ENCODE measurements around the gene RRP12. TPM values are rescaled to one million over a fixed set of nuclear protein-coding genes. Genes with fewer than 3 reads are reported as not detected.

RRP12 gene
- total and polyA plus RNA-seq, 5 donors: 10.8 to 21.2 (median 16.7) TPM

- Histone ChIP-seq H3K9me3 (ENCODE audit: control insufficient read depth, low read length) (no peaks in the 10 kb centered on the region), H3K4me3 (ENCODE audit: low read length) (no peak overlapping the region), H3K27ac (ENCODE audit: low read length) (no peak overlapping the region), H3K27me3 (ENCODE audit: control insufficient read depth, insufficient read depth) (no peaks in the 10 kb centered on the region), H3K4me1 (ENCODE audit: control insufficient read depth, insufficient read depth, low read length) (no peaks in the 10 kb centered on the region)
- DNase-seq (no peak), ATAC-seq (no peak)
- 90% methylated on average over 11 of the region's 11 CpGs for WGBS
- intact Hi-C loops (cut with DNase I): no loop called here
Measured at GRCh38 chr10:97366572-97366971, 34.6 kb downstream of the RRP12 start.

DNA sequence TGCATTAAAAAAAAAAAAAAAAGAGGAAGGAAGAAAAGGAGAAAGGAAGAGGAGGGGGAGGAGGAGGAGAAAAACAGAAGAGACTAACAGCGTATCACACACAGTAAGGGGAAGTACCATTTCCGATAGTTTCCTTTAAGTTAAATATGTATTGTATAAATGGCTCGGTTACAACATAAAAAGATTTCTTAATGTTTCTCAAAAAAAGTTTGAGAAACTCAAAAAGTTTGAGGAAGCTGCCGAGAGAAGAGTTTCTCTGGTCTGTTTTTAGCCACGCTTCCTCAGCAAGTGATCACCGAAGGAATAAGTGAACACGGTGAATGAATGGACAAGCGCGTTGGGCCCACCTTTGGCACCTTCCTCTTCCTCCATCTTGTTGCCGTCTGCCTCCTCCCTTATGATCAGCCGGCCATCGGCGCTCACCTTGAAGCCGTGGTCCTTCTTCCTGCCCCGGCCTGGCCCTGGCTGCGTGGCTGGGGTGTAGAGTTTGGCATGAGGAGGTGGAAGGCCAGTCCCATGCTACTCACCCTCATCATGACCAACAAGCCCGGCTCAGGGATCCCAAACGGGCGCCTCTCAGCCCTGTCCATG is 35.3 kb downstream of the RRP12 start:
- H3K4me3 ChIP-seq (ENCODE audit: low read length): no peak overlapping the region
- ATAC-seq (peak; percentile 6 to 26), DNase-seq (no peak)
- whole genome bisulfite sequencing: 77% methylated on average over 19 of the region's 19 CpGs
- no peaks in the 10 kb centered on the region for H3K4me1 ChIP-seq (ENCODE audit: control insufficient read depth, insufficient read depth, low read length)
- no peaks in the 10 kb centered on the region for H3K9me3 ChIP-seq (ENCODE audit: control insufficient read depth, low read length)
- intact Hi-C loops (cut with DNase I): no loop called here
- H3K27ac ChIP-seq (ENCODE audit: low read length): no peak overlapping the region
- no peaks in the 10 kb centered on the region for H3K27me3 ChIP-seq (ENCODE audit: control insufficient read depth, insufficient read depth)

- intact Hi-C loops (cut with DNase I): no loop called here
- no peak overlapping the region for H3K27ac ChIP-seq (ENCODE audit: low read length)
- H3K4me1 ChIP-seq (ENCODE audit: control insufficient read depth, insufficient read depth, low read length): no peaks in the 10 kb centered on the region
- H3K4me3 ChIP-seq (ENCODE audit: low read length): no peak overlapping the region
- no peak for DNase-seq
- H3K27me3 ChIP-seq (ENCODE audit: control insufficient read depth, insufficient read depth): no peaks in the 10 kb centered on the region
- H3K9me3 ChIP-seq (ENCODE audit: control insufficient read depth, low read length): no peaks in the 10 kb centered on the region
- ATAC-seq: no peak
- WGBS: 93% methylated on average over 4 of the region's 4 CpGs
Measured at GRCh38 chr10:97363071-97363470, 38.1 kb downstream of the RRP12 start.

- ATAC-seq (no peak), DNase-seq (no peak)
- WGBS: 84% methylated on average over 11 of the region's 11 CpGs
- no peak overlapping the region for H3K4me3 ChIP-seq (ENCODE audit: low read length)
- H3K27me3 ChIP-seq (ENCODE audit: control insufficient read depth, insufficient read depth): no peaks in the 10 kb centered on the region
- no peaks in the 10 kb centered on the region for H3K9me3 ChIP-seq (ENCODE audit: control insufficient read depth, low read length)
- no peak overlapping the region for H3K27ac ChIP-seq (ENCODE audit: low read length)
- intact Hi-C loops (cut with DNase I): no loop called here
- no peaks in the 10 kb centered on the region for H3K4me1 ChIP-seq (ENCODE audit: control insufficient read depth, insufficient read depth, low read length)
Measured at GRCh38 chr10:97362310-97363033, 38.7 kb downstream of the RRP12 start.

GRCh38 chr10:97361537-97361901 is 39.6 kb downstream of the RRP12 start:
- peak in 1 of 3 donors; percentile 66 for DNase-seq
- 66% methylated on average over 11 of the region's 11 CpGs for WGBS
- no peak for ATAC-seq

DNA sequence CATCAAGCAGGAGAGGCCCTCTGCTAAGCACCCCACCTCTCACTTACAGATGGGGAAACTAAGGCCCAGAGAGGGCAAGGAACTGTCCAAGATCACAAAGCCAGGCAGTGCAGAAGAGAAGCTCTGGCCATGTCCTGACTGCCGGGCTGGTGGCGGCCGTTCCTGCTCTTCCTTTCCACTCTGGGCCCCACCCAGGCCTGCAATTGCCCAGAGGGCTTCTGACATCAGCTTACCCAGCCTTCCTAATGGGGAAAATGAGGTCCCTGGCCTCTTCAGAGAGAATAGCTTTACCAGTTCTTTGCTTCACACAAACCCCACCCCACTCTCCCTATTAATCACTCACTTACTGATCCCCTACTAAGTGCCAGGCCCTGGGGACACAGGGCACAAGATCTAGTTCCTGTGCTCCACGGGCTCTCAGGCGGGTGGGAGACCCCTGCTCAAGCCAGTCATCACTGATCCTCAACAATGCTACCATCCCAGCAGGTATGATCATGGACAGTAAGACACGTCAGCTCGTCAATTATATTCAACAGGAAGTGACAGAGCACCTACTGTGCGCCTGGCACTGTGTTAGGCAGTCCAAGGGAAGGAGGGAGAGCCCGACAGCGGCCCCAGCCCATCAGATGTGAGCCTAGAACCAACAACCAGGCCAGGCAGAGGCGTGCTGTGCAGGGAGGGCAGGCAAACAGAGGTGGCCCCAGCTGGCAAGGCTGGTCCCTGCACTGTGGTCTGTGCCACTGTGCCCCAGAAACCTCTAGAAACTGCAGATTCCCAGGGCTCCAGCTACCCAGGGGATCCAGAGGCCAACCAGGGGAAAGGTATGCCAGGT is 40.2 kb downstream of the RRP12 start:
- no peaks in the 10 kb centered on the region for H3K4me1 ChIP-seq (ENCODE audit: control insufficient read depth, insufficient read depth, low read length)
- no peak overlapping the region for H3K27ac ChIP-seq (ENCODE audit: low read length)
- ATAC-seq (no peak), DNase-seq (no peak)
- no peaks in the 10 kb centered on the region for H3K27me3 ChIP-seq (ENCODE audit: control insufficient read depth, insufficient read depth)
- H3K4me3 ChIP-seq (ENCODE audit: low read length): no peak overlapping the region
- H3K9me3 ChIP-seq (ENCODE audit: control insufficient read depth, low read length): no peaks in the 10 kb centered on the region
- intact Hi-C loops (cut with DNase I): no loop called here
- 85% methylated on average over 11 of the region's 11 CpGs for WGBS

More at GRCh38 chr10:97361537-97361901, 39.6 kb downstream of the RRP12 start:
- Histone ChIP-seq H3K27ac (ENCODE audit: low read length) (no peak overlapping the region), H3K4me3 (ENCODE audit: low read length) (no peak overlapping the region), H3K27me3 (ENCODE audit: control insufficient read depth, insufficient read depth) (no peaks in the 10 kb centered on the region), H3K4me1 (ENCODE audit: control insufficient read depth, insufficient read depth, low read length) (no peaks in the 10 kb centered on the region), H3K9me3 (ENCODE audit: control insufficient read depth, low read length) (no peaks in the 10 kb centered on the region)
- intact Hi-C loops (cut with DNase I): no loop called here

DNA sequence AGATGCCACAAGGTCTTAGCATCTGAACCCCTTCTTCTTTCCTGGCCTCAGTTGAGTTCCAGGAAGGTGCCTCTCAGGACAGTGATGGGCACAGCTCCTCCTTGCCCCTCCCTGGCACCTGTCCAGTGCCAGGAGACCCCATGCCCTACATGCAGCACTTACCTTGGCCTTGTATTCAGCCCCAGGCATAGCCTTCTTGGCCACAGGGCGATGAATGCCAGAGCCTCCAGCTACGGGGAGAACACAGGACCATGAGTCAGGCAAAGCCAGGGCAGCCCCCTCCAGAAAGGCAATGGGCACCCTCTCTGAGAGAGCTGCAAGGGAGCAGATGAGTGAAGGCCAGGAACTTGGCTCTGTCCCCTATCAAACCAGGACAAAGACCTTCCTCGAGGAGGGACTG is 42.4 kb downstream of the RRP12 start:
- intact Hi-C loops (cut with DNase I): loop anchor here in 2 of 4 donors (10.0 kb wide), 2 partner anchors 74 to 84 kb away; no protein-coding TSS in a partner anchor
- no peaks in the 10 kb centered on the region for H3K9me3 ChIP-seq (ENCODE audit: control insufficient read depth, low read length)
- no peak overlapping the region for H3K4me3 ChIP-seq (ENCODE audit: low read length)
- no peaks in the 10 kb centered on the region for H3K27me3 ChIP-seq (ENCODE audit: control insufficient read depth, insufficient read depth)
- ATAC-seq: no peak
- H3K4me1 ChIP-seq (ENCODE audit: control insufficient read depth, insufficient read depth, low read length): no peaks in the 10 kb centered on the region
- no peak overlapping the region for H3K27ac ChIP-seq (ENCODE audit: low read length)
- WGBS: 79% methylated on average over 3 of the region's 3 CpGs
- no peak for DNase-seq

- 96% methylated on average over 4 of the region's 4 CpGs for WGBS
- intact Hi-C loops (cut with DNase I): loop anchor here in 2 of 4 donors (10.0 kb wide), 2 partner anchors 74 to 84 kb away; no protein-coding TSS in a partner anchor
- Histone ChIP-seq H3K27me3 (ENCODE audit: control insufficient read depth, insufficient read depth) (no peaks in the 10 kb centered on the region), H3K27ac (ENCODE audit: low read length) (no peak overlapping the region), H3K4me3 (ENCODE audit: low read length) (no peak overlapping the region), H3K4me1 (ENCODE audit: control insufficient read depth, insufficient read depth, low read length) (no peaks in the 10 kb centered on the region), H3K9me3 (ENCODE audit: control insufficient read depth, low read length) (no peaks in the 10 kb centered on the region)
- ATAC-seq: no peak
- no peak for DNase-seq
Measured at GRCh38 chr10:97358349-97358748, 42.8 kb downstream of the RRP12 start.

DNA sequence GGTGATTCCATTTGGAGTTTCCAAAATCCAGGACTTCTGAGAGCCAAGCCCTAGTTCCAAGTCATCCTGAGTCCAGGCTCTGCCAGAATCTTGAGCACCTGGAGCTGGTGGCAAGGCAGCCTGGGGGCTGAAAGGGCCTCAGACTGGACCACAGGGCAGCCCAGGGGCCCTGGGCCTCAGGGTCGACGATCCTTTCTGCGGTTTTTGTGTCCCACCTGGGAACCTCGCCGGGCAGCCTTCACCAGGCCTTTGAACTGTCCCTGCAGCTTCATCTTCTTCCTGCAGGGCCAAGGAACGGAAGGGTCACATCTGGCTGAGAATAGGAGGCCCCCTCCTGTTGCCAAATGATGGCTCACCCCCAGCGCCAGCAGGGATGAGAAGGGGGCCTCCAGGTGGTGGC is 44.2 kb downstream of the RRP12 start:
- ATAC-seq (no peak), DNase-seq (no peak)
- H3K27me3 ChIP-seq (ENCODE audit: control insufficient read depth, insufficient read depth): no peaks in the 10 kb centered on the region
- no peaks in the 10 kb centered on the region for H3K9me3 ChIP-seq (ENCODE audit: control insufficient read depth, low read length)
- intact Hi-C loops (cut with DNase I): loop anchor here in 2 of 4 donors (10.0 kb wide), 2 partner anchors 72 to 82 kb away; no protein-coding TSS in a partner anchor
- 80% methylated on average over 7 of the region's 7 CpGs for WGBS
- H3K4me1 ChIP-seq (ENCODE audit: control insufficient read depth, insufficient read depth, low read length): no peaks in the 10 kb centered on the region
- H3K27ac ChIP-seq (ENCODE audit: low read length): no peak overlapping the region
- no peak overlapping the region for H3K4me3 ChIP-seq (ENCODE audit: low read length)

DNA sequence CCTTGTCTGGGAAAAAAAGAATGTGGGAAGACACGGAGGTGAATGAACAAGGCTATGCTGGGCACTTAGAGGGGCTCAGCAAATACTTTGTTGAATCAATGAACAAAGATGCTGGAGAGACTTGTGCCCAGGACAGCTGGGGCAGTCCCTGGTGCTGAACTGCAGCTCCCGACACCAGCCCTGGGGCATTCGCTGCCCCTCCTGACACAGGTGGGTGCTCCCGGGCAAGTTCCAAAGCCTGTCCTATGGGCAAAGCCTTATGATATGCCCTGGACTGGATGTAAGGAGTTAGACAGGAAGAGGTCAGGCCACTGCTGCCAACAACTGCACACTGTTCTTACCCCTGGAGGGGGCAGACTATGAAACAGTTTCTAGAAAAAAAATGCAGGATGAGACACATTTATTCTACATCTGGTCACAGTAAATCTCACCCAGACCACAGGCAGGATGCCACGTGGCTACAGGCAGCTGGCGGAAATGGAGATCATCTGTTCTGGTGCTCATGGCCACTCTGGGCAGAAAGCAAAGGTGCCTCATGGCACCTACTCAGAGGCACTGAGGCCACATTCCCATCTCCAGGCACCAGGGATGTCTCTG is 44.7 kb downstream of the RRP12 start:
- DNase-seq (no peak), ATAC-seq (no peak)
- Histone ChIP-seq H3K27me3 (ENCODE audit: control insufficient read depth, insufficient read depth) (no peaks in the 10 kb centered on the region), H3K9me3 (ENCODE audit: control insufficient read depth, low read length) (no peaks in the 10 kb centered on the region), H3K27ac (ENCODE audit: low read length) (no peak overlapping the region), H3K4me1 (ENCODE audit: control insufficient read depth, insufficient read depth, low read length) (no peaks in the 10 kb centered on the region), H3K4me3 (ENCODE audit: low read length) (no peak overlapping the region)
- intact Hi-C loops (cut with DNase I): loop anchor here in 2 of 4 donors (10.0 kb wide), 2 partner anchors 72 to 82 kb away; no protein-coding TSS in a partner anchor
- WGBS: 77% methylated on average over 6 of the region's 6 CpGs

All from right cardiac atrium (tissue), 5 donors.